Endothelial cell of umbilical vein (primary cell): ENCODE measurements around the gene UGT1A5.

Source experiments
- CTCF ChIP-seq, 2 donors: IDR thresholded peaks; 1 replicate in 1 of 2; 2 replicates in 1 of 2; pipeline ENCODE4 v1.5.1; 2011; ENCODE audit warnings: low read length in 2 of 2, mild to moderate bottlenecking in 2 of 2, moderate library complexity in 2 of 2, control low read depth in 1 of 2, inconsistent platforms in 1 of 2, low read depth in 1 of 2; ENCODE audit not compliant: insufficient read depth in 1 of 2; ENCODE audit errors: extremely low read depth in 1 of 2
- EZH2 ChIP-seq: IDR thresholded peaks from 2 replicates; pipeline ENCODE4 v1.6.1; 2012; ENCODE audit warnings: borderline replicate concordance, low read depth, mild to moderate bottlenecking, moderate library complexity, low read length, inconsistent platforms; ENCODE audit not compliant: severe bottlenecking
- GATA2 ChIP-seq: IDR thresholded peaks from 2 replicates; pipeline ENCODE4 v1.7.0; 2011; ENCODE audit warnings: low read depth, mild to moderate bottlenecking, moderate library complexity, mixed read lengths, low read length; ENCODE audit not compliant: insufficient read length, insufficient read depth
- JUN ChIP-seq: IDR thresholded peaks from 2 replicates; pipeline ENCODE4 v1.6.1; 2011; ENCODE audit warnings: borderline replicate concordance, low read depth; ENCODE audit not compliant: insufficient read length, insufficient read depth
- MAX ChIP-seq: IDR thresholded peaks from 2 replicates; pipeline ENCODE4 v1.6.1; 2011; ENCODE audit not compliant: insufficient read depth, insufficient read length
- MYC ChIP-seq: IDR thresholded peaks from one replicate; pipeline ENCODE4 v1.6.1; 2011; ENCODE audit warnings: mild to moderate bottlenecking, low read depth, low read length
- POLR2A ChIP-seq: IDR thresholded peaks from 2 replicates; pipeline ENCODE4 v1.6.1; 2012; ENCODE audit warnings: low read depth, mild to moderate bottlenecking, control low read depth, low read length
- POLR2AphosphoS5 ChIP-seq: IDR thresholded peaks from 2 replicates; pipeline ENCODE4 v1.6.1; 2012; ENCODE audit warnings: low read depth, mild to moderate bottlenecking, control low read depth, low read length, moderate library complexity; ENCODE audit not compliant: insufficient read depth

- TF ChIP-seq POLR2AphosphoS5 = no peak
- TF ChIP-seq CTCF (IDR thresholded peaks at IDR 0.05; ENCODE audit: extremely low read depth in 1 of 2, insufficient read depth in 1 of 2, low read depth in 1 of 2, low read length in 2 of 2) = no peak
- TF ChIP-seq EZH2 = no peak
- TF ChIP-seq POLR2A = no peak
- no peak for TF ChIP-seq MAX
- no peak for TF ChIP-seq JUN
- no peak for TF ChIP-seq MYC
- TF ChIP-seq GATA2 = no peak
Measured at GRCh38 chr2:233815861-233816260, 103.2 kb downstream of the UGT1A5 start.
